Measurements from ENCODE around the gene COG2.
"Not testable (repeated sequence)": the region's sequence is repeated elsewhere in the genome, so short reads cannot be mapped to it uniquely, and the experiment has no call there.

Gene COG2

DNA sequence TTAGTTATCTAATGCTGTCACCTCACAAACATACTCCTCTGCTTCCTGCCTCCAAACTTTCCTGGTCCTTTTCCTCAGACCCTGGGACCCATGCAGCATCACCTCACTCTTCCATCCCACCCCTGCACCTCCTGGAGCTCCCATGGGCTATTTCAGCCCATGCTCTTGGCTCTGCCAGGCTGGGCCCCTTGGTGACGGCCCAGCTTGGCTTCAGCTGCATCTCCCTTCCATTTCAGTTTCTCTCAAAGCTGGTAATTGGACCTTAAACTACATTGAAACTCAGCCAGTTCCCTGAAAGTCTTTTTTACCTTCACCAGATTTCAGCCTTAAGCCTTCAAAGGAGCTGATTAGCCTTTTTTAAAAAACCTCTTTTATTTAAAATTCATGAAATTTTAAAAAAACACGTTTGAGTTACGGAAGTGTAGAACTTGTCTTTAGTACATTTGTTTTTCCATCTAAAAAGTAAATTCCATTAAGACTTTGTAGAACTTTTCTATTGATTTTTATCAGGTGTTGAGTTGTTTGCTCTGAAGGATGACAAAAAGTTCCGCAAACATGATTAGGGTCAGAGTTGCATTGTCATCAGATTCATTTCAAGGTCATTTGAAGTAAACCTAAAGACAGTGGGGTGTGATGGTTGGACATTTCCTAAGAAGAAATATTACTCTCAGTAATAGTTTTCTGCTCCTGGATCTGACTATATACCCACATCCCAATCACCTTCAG, 38.2 kb downstream of the COG2 start:
- DNase-seq = no peak

GRCh38 chr1:230681599-230681998, 39.3 kb downstream of the COG2 start:
- DNase-seq = no peak

DNA sequence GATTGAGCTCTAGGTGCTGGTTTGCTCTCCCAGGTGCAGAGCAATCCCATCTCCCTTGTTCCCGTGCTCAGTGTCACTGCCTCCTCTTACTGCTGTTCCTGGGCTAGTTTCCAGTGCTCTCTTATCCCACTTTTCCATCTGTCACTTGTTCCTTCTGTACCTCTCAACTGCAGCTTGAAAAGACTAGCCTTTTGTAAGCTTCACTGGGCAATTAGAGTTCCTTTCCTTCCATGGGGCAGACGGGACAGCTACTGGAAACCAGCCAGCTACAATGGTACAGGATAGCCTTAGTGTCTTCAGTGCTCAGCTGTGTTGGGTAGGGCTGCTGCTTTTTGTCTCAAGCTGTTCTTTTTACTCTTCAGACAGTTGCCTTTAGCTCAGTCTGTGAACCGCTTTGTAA, 40.0 kb downstream of the COG2 start:
- DNase-seq = no peak

- no peak for DNase-seq
Measured at GRCh38 chr1:230682882-230683610, 40.8 kb downstream of the COG2 start.

- DNase-seq = no peak
Measured at GRCh38 chr1:230684146-230684545, 41.9 kb downstream of the COG2 start.

DNA sequence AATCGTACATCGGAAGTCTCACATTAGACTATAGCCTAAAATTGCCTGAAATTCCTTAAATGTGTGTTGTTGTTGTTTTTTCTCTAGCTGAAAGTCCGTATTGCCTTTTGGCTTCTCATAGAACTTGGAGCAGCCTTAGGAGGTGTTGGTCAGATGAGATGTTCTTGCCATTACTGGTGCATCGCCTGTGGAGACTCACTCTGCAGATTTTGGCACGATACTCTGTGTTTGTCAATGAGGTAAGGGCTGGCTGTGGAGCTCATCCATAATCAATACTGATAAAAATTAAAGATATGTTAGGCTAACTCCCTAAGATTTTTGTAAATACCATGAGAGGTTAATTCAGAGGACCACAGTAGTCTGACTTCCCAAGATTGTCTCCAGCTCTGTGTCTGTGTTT, 42.7 kb downstream of the COG2 start:
- DNase-seq = no peak

- no peak for DNase-seq
Measured at GRCh38 chr1:230686747-230687146, 44.5 kb downstream of the COG2 start.

- no peak for DNase-seq
Measured at GRCh38 chr1:230690101-230690500, 47.8 kb downstream of the COG2 start.

DNA sequence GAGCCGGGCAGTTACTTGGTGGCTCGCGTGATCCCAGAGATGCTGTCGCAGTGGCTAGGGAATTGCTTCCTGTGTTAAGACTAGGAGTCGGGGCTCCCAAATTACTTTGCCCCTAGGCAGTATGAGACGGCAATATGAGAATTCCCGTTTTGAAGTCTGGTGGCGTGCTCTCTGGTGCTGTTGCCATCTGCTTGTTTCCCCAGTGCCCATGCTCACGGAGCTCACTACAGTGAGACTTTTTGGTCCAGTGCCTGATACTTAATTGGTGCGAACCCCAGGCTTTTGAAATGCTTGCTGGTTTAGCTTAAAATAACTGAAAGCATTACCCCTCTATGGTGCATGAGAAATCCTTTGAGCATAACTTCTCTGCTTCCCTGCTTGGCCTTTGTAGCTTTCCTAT, 49.3 kb downstream of the COG2 start:
- no peak for DNase-seq

DNA sequence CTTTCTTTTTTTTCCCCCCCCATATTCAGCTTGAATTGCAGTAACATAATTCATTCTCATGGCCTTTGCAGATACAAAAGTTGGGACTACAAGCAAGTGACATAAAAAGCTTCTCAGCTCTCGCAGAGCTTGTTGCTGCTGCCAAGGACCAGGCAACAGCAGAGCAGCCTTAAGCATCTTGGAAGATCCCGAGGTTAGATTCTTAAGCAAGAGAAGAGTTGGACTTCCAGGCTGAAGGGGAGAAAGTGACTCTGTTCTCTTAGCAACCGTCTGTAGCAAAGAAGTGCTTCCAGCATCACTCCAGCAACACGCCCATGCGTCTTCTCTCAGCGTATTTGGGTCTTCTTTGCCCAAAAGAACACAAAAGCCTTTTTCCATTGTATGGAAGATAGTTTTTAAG, 50.9 kb downstream of the COG2 start:
- DNase-seq = no peak

GRCh38 chr1:230693777-230694176, 51.5 kb downstream of the COG2 start:
- no peak for DNase-seq

DNA sequence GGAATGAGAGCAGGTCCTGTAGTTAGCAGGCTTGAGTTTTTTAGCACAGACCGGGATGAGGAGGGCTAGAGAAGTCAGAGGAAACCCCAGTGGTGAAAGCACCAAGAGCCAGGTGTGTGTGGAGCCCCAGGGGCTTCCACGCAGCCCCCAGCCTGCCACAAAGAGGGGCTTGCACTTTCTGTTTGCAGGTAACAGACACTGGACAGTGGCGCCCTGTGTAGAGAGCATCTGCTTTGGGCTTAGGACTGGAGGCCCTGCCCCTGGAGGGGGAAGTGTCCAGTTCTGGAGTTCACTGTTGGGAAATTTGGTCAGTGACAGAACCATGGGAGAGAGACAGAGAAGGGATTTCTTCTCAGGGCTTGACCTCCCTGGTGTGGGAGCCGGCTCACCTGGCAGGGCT, 52.2 kb downstream of the COG2 start:
- DNase-seq = no peak

GRCh38 chr1:230694991-230695390, 52.7 kb downstream of the COG2 start:
- no peak for DNase-seq

DNA sequence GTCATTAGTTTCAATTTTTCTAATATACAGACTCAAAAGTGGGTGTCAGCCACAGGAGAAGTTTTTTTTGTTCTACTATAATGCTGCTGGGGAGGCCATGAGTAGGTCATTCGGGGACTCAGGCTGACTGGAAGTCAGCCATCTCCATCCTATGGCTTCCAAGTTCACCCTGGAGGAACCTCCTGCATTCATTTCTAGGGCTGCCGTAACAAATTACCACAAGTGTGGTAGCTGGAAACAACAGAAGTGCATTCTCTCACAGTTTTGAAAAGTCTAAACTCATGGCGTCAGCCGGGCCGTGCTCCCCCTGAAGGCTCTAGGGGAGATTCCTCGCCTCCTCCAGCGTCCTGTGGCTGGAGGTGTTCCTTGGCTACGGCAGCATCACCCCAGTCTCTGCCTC, 53.9 kb downstream of the COG2 start:
- DNase-seq = no peak

DNA sequence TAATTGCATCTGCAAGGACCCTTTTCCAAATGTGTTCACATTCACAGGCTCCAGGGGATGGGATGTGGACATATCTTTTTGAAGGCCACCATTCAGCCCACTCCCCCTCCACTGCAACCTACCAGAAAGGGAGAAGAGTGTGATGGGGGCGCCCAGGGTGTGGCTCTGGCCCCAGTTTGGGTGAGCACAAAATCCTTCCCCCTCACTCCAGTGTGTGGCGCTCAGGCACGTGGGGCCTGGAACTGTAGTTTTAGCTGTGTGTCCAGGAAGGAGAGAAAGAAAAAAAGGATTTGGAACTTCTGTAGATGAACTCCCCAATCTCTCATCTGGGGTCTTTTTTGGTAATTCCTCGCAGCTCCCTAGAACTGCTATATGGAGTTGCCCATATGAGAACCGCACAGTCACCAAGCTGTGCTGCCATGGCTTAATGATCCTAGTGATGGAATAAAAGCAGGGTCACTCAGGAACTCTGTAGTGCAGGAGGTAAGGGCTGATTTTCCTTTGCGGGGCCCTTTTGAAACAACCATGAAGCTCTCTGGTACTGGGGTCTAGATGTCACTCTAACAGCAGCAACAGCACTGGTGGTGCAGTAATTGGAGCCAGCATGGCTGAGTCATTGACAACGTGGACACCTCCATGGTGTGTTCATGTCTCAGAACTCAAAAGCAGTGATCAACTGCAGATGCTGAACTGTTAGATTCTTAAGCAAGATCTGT, 54.6 kb downstream of the COG2 start:
- no peak for DNase-seq

DNA sequence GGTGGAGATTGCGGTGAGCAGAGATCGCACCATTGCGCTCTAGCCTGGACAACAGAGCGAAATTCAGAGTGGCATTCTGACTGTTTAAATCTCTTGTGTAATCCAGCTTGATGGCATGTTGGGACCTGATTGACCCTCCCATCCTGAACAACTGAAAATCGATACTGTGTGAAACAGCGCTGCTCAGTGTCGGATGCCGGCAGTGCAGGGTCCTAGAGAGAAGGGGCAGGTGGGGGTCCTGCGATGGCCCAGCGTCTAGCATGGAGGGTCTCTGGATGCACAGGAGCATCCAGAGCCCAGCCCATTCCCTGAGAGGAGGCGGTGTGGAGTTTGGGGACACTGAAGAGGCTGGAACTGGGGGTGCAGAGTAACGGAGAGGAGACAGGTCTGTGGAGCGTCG, 55.8 kb downstream of the COG2 start:
- DNase-seq = no peak

GRCh38 chr1:230698964-230699363, 56.7 kb downstream of the COG2 start:
- DNase-seq = not testable (repeated sequence)

- no peak for DNase-seq
Measured at GRCh38 chr1:230699716-230700115, 57.4 kb downstream of the COG2 start.

GRCh38 chr1:230700132-230700531, 57.9 kb downstream of the COG2 start:
- DNase-seq = no peak

DNA sequence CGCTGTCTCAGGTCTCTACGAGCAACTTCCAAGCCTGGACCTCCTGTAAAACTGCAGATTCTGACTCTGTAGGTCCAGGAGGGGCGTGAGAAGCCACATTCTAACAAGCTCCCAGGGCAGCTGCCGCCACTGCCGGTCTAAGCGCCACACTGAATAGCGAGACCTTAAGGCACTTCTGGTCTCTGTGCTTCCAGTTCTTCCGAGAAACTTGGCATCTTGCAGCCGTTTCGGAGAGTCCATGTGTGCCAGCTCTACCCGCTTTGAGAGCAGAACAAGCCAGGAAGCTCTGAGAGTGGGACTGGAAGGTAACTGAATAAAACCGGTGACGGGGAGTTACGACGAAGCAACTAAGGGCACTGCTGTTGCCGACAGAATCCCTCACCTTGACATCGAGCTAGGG, 59.2 kb downstream of the COG2 start:
- no peak for DNase-seq

DNA sequence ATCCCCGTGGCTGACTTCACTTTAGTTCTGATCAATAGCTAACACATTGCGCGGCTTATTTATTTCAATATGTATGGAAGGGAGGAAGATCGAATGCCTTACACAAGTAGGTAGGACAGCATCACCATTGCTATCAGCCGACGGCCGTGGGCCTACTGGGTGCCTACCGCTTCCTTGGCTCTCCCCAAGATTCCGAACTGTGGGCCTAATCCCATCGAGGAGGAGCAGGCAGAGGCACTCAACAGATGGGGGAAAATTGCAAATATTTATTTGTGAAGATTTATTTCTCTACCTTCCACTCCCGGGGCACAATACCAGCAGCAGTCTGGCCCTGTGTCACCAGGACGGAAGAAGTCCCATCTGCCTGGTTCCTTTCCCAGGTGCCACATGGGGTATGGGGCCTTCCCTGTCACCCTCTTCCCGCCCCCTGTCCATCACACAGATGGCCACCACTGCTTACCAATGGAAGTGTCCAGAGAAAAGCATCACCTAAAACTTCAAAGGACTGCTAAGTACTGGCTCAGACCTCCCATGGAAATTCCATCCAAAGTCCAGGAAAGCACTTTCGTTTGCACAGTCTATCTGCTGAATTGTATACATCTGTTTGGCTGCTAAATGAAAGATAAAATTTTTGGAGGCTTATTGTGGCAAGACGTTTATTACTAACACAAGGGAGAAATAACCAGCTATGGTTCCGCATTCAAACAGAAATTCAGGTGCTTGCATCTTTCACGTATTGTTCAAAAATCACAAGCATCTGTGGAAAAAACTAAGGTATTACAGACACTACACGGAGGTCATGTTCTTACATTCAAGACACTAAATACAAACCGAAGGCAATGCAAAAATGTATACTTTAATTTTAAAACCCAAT, 59.9 kb downstream of the COG2 start:
- DNase-seq = no peak

GRCh38 chr1:230702934-230703678, 60.8 kb downstream of the COG2 start:
- DNase-seq = no peak

All from NK-92 treated with Interleukin-12 subunit alpha and Interleukin-12 subunit beta, amount 100 ng/mL, for 24 hours (cell line).